Measurements from ENCODE around the gene ARHGEF17. TPM values are rescaled to one million over a fixed set of nuclear protein-coding genes. Genes with fewer than 3 reads are reported as not detected.

The ARHGEF17 gene
- total and polyA plus RNA-seq, 4 donors, result 2.6 to 12.6 (median 5.7) TPM

DNA sequence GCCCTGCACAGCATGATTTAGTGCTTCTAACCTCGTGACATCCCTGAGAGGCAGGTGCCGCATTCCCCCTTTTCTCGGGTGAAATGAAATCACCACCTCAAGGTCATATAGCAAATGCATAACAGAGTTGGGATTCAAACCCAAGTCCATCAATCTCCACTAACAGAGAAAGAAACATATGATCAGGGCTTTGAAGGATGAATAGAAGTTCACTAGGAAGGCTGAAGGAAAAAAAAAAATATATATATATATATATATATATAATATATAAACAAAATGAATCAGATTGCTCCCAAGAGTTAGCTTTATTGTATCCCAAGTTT lies 12.1 kb upstream of the ARHGEF17 start (continued):
- no peak for TF ChIP-seq ZBTB33 (IDR thresholded peaks at IDR 0.05)
- TF ChIP-seq, protein P1, sequence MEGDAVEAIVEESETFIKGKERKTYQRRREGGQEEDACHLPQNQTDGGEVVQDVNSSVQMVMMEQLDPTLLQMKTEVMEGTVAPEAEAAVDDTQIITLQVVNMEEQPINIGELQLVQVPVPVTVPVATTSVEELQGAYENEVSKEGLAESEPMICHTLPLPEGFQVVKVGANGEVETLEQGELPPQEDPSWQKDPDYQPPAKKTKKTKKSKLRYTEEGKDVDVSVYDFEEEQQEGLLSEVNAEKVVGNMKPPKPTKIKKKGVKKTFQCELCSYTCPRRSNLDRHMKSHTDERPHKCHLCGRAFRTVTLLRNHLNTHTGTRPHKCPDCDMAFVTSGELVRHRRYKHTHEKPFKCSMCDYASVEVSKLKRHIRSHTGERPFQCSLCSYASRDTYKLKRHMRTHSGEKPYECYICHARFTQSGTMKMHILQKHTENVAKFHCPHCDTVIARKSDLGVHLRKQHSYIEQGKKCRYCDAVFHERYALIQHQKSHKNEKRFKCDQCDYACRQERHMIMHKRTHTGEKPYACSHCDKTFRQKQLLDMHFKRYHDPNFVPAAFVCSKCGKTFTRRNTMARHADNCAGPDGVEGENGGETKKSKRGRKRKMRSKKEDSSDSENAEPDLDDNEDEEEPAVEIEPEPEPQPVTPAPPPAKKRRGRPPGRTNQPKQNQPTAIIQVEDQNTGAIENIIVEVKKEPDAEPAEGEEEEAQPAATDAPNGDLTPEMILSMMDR (IDR thresholded peaks at IDR 0.05; ENCODE audit: low read depth, low read length, missing input control), result no peak
- no peak for TF ChIP-seq ATF3 (IDR thresholded peaks at IDR 0.05)
- TF ChIP-seq YY1 (IDR thresholded peaks at IDR 0.05), result no peak

DNA sequence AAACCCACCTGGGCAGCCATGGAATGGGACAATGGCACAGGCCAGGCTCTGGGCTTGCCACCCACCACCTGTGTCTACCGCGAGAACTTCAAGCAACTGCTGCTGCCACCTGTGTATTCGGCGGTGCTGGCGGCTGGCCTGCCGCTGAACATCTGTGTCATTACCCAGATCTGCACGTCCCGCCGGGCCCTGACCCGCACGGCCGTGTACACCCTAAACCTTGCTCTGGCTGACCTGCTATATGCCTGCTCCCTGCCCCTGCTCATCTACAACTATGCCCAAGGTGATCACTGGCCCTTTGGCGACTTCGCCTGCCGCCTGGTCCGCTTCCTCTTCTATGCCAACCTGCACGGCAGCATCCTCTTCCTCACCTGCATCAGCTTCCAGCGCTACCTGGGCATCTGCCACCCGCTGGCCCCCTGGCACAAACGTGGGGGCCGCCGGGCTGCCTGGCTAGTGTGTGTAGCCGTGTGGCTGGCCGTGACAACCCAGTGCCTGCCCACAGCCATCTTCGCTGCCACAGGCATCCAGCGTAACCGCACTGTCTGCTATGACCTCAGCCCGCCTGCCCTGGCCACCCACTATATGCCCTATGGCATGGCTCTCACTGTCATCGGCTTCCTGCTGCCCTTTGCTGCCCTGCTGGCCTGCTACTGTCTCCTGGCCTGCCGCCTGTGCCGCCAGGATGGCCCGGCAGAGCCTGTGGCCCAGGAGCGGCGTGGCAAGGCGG lies 11.4 kb upstream of the ARHGEF17 start:
- H3K27me3 ChIP-seq (ENCODE audit: control insufficient read depth in 4 of 4, insufficient read depth in 4 of 4, low read length in 3 of 4), result peaks cover 0 to 2% (median 0%) of the 10 kb centered on the region in 4 donors
- H3K36me3 ChIP-seq (ENCODE audit: control insufficient read depth in 4 of 4, insufficient read depth in 3 of 4, low read depth in 1 of 4, low read length in 3 of 4), result no peaks in the 10 kb centered on the region
- 95% methylated on average over 35 of the region's 35 CpGs for WGBS
- no peaks in the 10 kb centered on the region for H3K9me3 ChIP-seq (ENCODE audit: control insufficient read depth in 4 of 4, low read length in 3 of 4)
- no peak overlapping the region for H3K9ac ChIP-seq (ENCODE audit: low read depth in 1 of 2, low read length in 2 of 2)
- TF ChIP-seq REST (IDR thresholded peaks at IDR 0.05) (no peak), EGR1 (IDR thresholded peaks at IDR 0.05; ENCODE audit: low read depth in 2 of 2) (no peak), FOXA1 (IDR thresholded peaks at IDR 0.05) (no peak), ATF3 (IDR thresholded peaks at IDR 0.05) (no peak), TAF1 (conservative IDR thresholded peaks at IDR 0.05) (no peak), GABPA (IDR thresholded peaks at IDR 0.05 in 1 of 2, conservative IDR thresholded peaks at IDR 0.05 in 1 of 2) (no peak), FOXA2 (IDR thresholded peaks at IDR 0.05) (no peak), HNF4G (IDR thresholded peaks at IDR 0.05) (no peak)
- H3K4me1 ChIP-seq (ENCODE audit: control insufficient read depth in 4 of 4, insufficient read depth in 4 of 4, low read length in 3 of 4), result no peaks in the 10 kb centered on the region
- no peak overlapping the region for H3K4me3 ChIP-seq (ENCODE audit: low read depth in 1 of 3, low read length in 3 of 3)
- no peak overlapping the region for H3K27ac ChIP-seq (ENCODE audit: low read depth in 1 of 2, low read length in 2 of 2)
- DNase-seq (ENCODE audit: low spot score), result no peak

DNA sequence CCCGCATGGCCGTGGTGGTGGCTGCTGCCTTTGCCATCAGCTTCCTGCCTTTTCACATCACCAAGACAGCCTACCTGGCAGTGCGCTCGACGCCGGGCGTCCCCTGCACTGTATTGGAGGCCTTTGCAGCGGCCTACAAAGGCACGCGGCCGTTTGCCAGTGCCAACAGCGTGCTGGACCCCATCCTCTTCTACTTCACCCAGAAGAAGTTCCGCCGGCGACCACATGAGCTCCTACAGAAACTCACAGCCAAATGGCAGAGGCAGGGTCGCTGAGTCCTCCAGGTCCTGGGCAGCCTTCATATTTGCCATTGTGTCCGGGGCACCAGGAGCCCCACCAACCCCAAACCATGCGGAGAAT lies 10.9 kb upstream of the ARHGEF17 start:
- no peak overlapping the region for H3K27ac ChIP-seq (ENCODE audit: low read depth in 1 of 2, low read length in 2 of 2)
- no peak for DNase-seq (ENCODE audit: low spot score)
- TF ChIP-seq SP1 (IDR thresholded peaks at IDR 0.05) (no peak), JUND (IDR thresholded peaks at IDR 0.05) (no peak), NR2F2 (IDR thresholded peaks at IDR 0.05) (no peak), TAF1 (conservative IDR thresholded peaks at IDR 0.05) (no peak), ATF3 (IDR thresholded peaks at IDR 0.05) (no peak), HNF4A (conservative IDR thresholded peaks at IDR 0.05) (no peak), RXRA (IDR thresholded peaks at IDR 0.05) (no peak)
- TF ChIP-seq, protein P1 (IDR thresholded peaks at IDR 0.05; ENCODE audit: low read depth, low read length, missing input control), result no peak
- H3K4me1 ChIP-seq (ENCODE audit: control insufficient read depth in 4 of 4, insufficient read depth in 4 of 4, low read length in 3 of 4), result no peaks in the 10 kb centered on the region
- WGBS, result 95% methylated on average over 18 of the region's 18 CpGs
- H3K27me3 ChIP-seq (ENCODE audit: control insufficient read depth in 4 of 4, insufficient read depth in 4 of 4, low read length in 3 of 4), result peaks cover 0 to 2% (median 0%) of the 10 kb centered on the region in 4 donors
- no peak overlapping the region for H3K9ac ChIP-seq (ENCODE audit: low read depth in 1 of 2, low read length in 2 of 2)
- H3K9me3 ChIP-seq (ENCODE audit: control insufficient read depth in 4 of 4, low read length in 3 of 4), result no peaks in the 10 kb centered on the region
- H3K36me3 ChIP-seq (ENCODE audit: control insufficient read depth in 4 of 4, insufficient read depth in 3 of 4, low read depth in 1 of 4, low read length in 3 of 4), result no peaks in the 10 kb centered on the region
- H3K4me3 ChIP-seq (ENCODE audit: low read depth in 1 of 3, low read length in 3 of 3), result no peak overlapping the region

Measured in liver (tissue), 9 donors.